ENCODE measurements around the gene F2RL1.

- TF ChIP-seq CTCF (IDR thresholded peaks at IDR 0.05) (no peak), POLR2AphosphoS5 (IDR thresholded peaks at IDR 0.05) (no peak)
Measured at GRCh38 chr5:76807296-76807695, 11.5 kb upstream of the F2RL1 start.

Data from prostate gland (tissue), 2 donors.